Brain microvascular endothelial cell (primary cell): Measurements from ENCODE around the gene SEZ6L2.

ENCODE experiments used
- DNase-seq: peaks from one replicate; pipeline ENCODE4 v3.0.0-alpha.2; 2020
- H3K27ac ChIP-seq: fragments of 250-450 bp; sonication (Bioruptor Pico); 2 replicates; pipeline ENCODE4 v1.5.1; 2020; ENCODE audit warnings: mild to moderate bottlenecking, moderate library complexity
- H3K27me3 ChIP-seq: fragments of 250-450 bp; sonication (Bioruptor Pico); replicated peaks from 2 replicates; pipeline ENCODE4 v1.5.1; 2020; ENCODE audit warnings: mild to moderate bottlenecking
- H3K36me3 ChIP-seq: fragments of 250-450 bp; sonication (Bioruptor Pico); replicated peaks from 2 replicates; pipeline ENCODE4 v1.5.1; 2020; ENCODE audit warnings: mild to moderate bottlenecking
- H3K4me3 ChIP-seq: 2 replicates; pipeline ENCODE4 v1.5.1; 2011; ENCODE audit warnings: low read depth, mild to moderate bottlenecking, control low read depth, low read length, moderate library complexity
- CTCF ChIP-seq: IDR thresholded peaks from 2 replicates; pipeline ENCODE4 v1.5.1; 2011; ENCODE audit warnings: low read depth, mild to moderate bottlenecking, moderate library complexity, low read length, control low read depth, inconsistent platforms; ENCODE audit errors: missing control alignments
- in situ Hi-C: cut with HindIII; loops from 2 replicates; pipeline ENCODE4 v1.10.0; 2017; ENCODE audit warnings: low sequenced_read_pairs, low pct_ligation_motif_present

SEZ6L2 gene

GRCh38 chr16:29860218-29860617 is 39.1 kb downstream of the SEZ6L2 start:
- no peak overlapping the region for H3K27ac ChIP-seq
- no peaks in the 10 kb centered on the region for H3K27me3 ChIP-seq
- TF ChIP-seq CTCF: no peak
- in situ Hi-C loops: no loop called here
- H3K4me3 ChIP-seq: no peak overlapping the region
- peaks cover 18% of the 10 kb centered on the region for H3K36me3 ChIP-seq
- DNase-seq: no peak

GRCh38 chr16:29858974-29859373 is 40.4 kb downstream of the SEZ6L2 start:
- Histone ChIP-seq H3K4me3 (no peak overlapping the region), H3K27me3 (no peaks in the 10 kb centered on the region)
- in situ Hi-C loops: no loop called here

GRCh38 chr16:29858149-29858849 is 41.1 kb downstream of the SEZ6L2 start:
- no peak for DNase-seq
- Histone ChIP-seq H3K4me3 (no peak overlapping the region), H3K27ac (no peak overlapping the region), H3K36me3 (peaks cover 18% of the 10 kb centered on the region), H3K27me3 (no peaks in the 10 kb centered on the region)
- TF ChIP-seq CTCF: no peak
- in situ Hi-C loops: no loop called here

More at GRCh38 chr16:29858974-29859373, 40.4 kb downstream of the SEZ6L2 start:
- TF ChIP-seq CTCF: no peak
- no peak for DNase-seq
- Histone ChIP-seq H3K27ac (no peak overlapping the region), H3K36me3 (peaks cover 18% of the 10 kb centered on the region)

GRCh38 chr16:29857133-29857760 is 42.1 kb downstream of the SEZ6L2 start:
- Histone ChIP-seq H3K4me3 (no peak overlapping the region), H3K27ac (no peak overlapping the region), H3K36me3 (peaks cover 18% of the 10 kb centered on the region), H3K27me3 (no peaks in the 10 kb centered on the region)
- no peak for TF ChIP-seq CTCF
- in situ Hi-C loops: no loop called here
- DNase-seq: peak; percentile 33

- no peak overlapping the region for H3K4me3 ChIP-seq
- H3K27ac ChIP-seq: no peak overlapping the region
- TF ChIP-seq CTCF: no peak
- no peak for DNase-seq
- peaks cover 21% of the 10 kb centered on the region for H3K36me3 ChIP-seq
- no peaks in the 10 kb centered on the region for H3K27me3 ChIP-seq
- in situ Hi-C loops: no loop called here
Observed at GRCh38 chr16:29854520-29855100, 44.7 kb downstream of the SEZ6L2 start.
